ENCODE data around the gene A3GALT2. TPM values are rescaled to one million over a fixed set of nuclear protein-coding genes. Genes with fewer than 3 reads are reported as not detected.

The A3GALT2 gene
- total RNA-seq, 4 donors from 2014 or later: 0.58 TPM; not detected in 3

DNA sequence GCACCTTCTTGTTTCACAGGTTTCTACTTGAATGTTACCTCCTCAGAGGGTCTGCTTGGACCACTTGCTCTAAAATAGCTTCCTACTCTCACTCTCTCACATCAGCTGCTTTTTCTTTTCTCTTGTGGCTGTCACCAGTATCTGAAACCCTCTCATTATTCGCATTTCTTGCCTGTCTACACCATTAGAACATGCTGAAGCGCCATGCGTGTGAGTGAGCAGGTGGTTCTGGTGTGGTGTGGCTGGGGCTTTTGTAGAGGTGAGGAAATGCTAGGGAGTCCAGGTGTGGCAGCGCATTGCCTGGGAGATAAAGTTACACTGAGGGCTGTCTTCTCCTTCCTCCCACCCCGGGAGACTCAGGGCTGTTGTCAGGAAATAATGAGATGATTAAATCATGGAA, 60.5 kb downstream of the A3GALT2 start:
- no peak overlapping the region for H3K4me3 ChIP-seq
- peaks cover 0 to 13% of the 10 kb centered on the region in 2 donors for H3K4me1 ChIP-seq
- no peaks in the 10 kb centered on the region for H3K27me3 ChIP-seq
- intact Hi-C loops (cut with DNase I; ENCODE audit: low total_unique reads): no loop called here
- no peak for DNase-seq
- TF ChIP-seq POLR2A (IDR thresholded peaks at IDR 0.05): no peak
- TF ChIP-seq, protein P1, sequence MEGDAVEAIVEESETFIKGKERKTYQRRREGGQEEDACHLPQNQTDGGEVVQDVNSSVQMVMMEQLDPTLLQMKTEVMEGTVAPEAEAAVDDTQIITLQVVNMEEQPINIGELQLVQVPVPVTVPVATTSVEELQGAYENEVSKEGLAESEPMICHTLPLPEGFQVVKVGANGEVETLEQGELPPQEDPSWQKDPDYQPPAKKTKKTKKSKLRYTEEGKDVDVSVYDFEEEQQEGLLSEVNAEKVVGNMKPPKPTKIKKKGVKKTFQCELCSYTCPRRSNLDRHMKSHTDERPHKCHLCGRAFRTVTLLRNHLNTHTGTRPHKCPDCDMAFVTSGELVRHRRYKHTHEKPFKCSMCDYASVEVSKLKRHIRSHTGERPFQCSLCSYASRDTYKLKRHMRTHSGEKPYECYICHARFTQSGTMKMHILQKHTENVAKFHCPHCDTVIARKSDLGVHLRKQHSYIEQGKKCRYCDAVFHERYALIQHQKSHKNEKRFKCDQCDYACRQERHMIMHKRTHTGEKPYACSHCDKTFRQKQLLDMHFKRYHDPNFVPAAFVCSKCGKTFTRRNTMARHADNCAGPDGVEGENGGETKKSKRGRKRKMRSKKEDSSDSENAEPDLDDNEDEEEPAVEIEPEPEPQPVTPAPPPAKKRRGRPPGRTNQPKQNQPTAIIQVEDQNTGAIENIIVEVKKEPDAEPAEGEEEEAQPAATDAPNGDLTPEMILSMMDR (IDR thresholded peaks at IDR 0.05): no peak
- no peaks in the 10 kb centered on the region for H3K36me3 ChIP-seq
- no peak overlapping the region for H3K27ac ChIP-seq
- no peaks in the 10 kb centered on the region for H3K9me3 ChIP-seq

DNA sequence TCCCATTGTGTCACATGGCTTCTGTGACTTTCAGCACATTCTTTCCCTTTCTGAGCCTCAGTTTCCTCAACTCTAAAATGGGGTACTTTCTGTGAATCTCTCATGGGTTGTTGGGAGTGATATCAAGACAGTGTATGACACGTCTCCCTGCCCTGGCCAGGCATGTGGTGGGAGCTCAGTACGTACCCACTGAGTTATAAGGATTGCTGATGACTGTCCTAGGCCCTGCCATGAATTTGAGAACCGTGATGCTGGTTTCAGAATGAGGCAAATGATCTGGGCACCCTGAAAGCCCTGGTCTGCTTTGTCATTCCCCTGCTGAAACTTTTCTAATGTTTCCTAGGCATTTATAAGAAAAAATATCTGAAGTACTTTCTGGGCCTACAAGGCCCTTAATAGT, 61.0 kb downstream of the A3GALT2 start:
- Histone ChIP-seq H3K4me1 (peaks cover 0 to 13% of the 10 kb centered on the region in 2 donors), H3K27me3 (no peaks in the 10 kb centered on the region), H3K36me3 (no peaks in the 10 kb centered on the region), H3K4me3 (no peak overlapping the region), H3K9me3 (no peaks in the 10 kb centered on the region), H3K27ac (no peak overlapping the region)
- DNase-seq: no peak
- intact Hi-C loops (cut with DNase I; ENCODE audit: low total_unique reads): no loop called here
- TF ChIP-seq POLR2A (IDR thresholded peaks at IDR 0.05): no peak
- TF ChIP-seq, protein P1 (IDR thresholded peaks at IDR 0.05): no peak

DNA sequence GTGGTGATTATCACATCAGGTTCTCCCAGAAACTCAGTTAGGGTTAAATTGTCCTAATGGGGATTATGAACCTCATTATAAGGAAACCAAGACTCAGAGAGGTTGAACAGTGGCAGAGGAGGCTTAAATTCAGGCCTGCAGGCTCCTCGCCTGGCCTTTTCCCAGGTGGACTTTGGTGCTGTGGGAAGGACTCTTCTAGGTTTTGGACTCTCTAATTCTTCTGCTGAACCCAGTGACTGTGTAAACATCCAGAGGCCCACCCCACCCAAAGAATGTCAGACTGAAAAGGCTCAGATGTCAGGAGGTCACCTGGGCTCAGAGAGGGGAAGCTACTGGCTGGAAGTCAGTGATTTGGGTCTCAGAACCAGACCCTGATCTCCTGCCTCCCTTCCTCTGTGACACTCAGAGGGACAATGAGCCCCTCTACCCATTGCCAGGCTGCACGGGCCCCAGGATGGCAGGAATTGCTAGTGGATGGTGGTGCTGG, 62.1 kb downstream of the A3GALT2 start:
- Histone ChIP-seq H3K4me1 (peaks cover 0 to 13% of the 10 kb centered on the region in 2 donors), H3K4me3 (no peak overlapping the region)
- intact Hi-C loops (cut with DNase I; ENCODE audit: low total_unique reads): no loop called here

DNA sequence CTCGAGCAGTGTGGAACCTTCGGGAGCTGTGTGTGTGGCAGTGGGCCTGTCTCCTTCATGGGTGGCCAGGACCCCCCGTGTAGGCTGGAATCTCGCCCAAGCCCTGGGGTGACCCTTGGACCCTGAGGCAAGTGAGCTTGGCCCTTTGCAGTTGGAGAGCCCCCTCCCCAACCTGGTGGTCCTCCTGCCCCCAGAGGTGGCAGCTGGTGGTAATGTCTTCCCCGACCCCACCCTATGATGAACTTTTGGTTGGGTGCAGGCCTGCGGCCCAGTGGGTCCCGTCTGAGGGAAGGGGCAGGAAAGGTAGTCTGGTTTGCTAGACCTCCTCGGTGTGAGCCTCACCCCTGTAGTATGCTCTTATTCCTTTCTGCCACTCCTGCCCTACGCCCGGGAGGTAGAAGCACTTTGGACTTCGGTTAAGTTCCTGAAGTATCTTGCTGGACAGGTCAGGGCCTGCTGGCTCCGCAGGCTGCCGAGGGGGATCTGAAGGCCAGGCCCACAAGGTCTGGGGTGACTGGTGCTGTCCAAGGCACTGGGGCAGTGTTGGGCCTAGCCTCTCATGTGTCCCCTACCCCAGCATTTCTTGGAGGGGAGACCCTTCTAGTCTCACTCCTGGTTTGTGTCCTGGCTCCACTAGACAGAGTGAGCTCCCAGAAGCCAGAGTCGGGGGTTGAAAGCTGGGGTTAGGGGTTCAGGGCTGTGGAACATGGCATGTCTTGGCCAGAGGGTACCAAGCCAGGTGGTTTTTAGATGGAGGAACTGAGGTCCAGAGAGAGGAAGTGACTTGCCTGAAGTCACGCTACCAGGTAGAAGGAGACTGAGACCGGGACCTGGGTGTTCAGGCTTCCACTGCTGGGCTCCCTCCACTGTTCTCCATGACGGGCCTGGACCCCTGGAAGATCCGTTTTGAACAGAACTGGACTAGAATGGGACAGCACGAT, 62.9 kb downstream of the A3GALT2 start:
- H3K27ac ChIP-seq: peak overlapping the region; percentile 47 to 93
- TF ChIP-seq POLR2A (IDR thresholded peaks at IDR 0.05): no peak
- TF ChIP-seq, protein P1 (IDR thresholded peaks at IDR 0.05): no peak
- peak overlapping the region; percentile 56 to 57 for H3K4me3 ChIP-seq
- DNase-seq: no peak
- H3K9me3 ChIP-seq: no peaks in the 10 kb centered on the region
- no peaks in the 10 kb centered on the region for H3K27me3 ChIP-seq
- H3K36me3 ChIP-seq: no peaks in the 10 kb centered on the region
- peaks cover 0 to 13% of the 10 kb centered on the region in 2 donors for H3K4me1 ChIP-seq
- intact Hi-C loops (cut with DNase I; ENCODE audit: low total_unique reads): no loop called here

More for the DNA sequence above, 62.1 kb downstream of the A3GALT2 start:
- Histone ChIP-seq H3K27ac (no peak overlapping the region), H3K27me3 (no peaks in the 10 kb centered on the region), H3K9me3 (no peaks in the 10 kb centered on the region), H3K36me3 (no peaks in the 10 kb centered on the region)
- no peak for DNase-seq
- no peak for TF ChIP-seq POLR2A (IDR thresholded peaks at IDR 0.05)
- TF ChIP-seq, protein P1 (IDR thresholded peaks at IDR 0.05): no peak

DNA sequence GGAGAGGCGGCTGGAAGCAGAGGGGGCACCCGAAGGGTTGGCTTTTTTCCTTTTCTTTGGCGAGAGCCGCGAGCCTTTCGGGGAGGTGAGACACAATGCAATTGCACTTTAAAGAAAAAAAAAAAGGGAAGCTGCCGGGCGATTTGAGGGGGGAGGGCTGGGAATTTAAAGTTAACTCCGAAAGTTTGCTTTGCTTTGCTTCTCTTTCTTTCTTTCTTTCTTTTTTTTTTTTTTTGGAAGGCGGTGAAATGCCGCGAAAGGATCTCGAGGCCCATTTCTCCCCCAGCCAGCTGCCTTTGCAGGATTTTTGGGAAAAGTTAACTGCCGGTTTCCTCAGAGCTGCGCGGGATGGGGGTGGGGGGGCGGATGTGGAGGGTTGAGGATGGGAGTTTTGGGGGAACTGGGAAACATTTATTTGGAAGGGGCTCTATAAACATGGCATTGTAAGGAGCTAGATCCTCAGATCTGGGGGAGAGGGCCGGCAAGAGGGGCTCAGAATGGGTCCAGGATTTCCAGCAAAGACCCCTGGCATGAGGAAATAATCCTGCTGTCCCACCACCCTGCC, 63.6 kb downstream of the A3GALT2 start:
- no peak for DNase-seq
- Histone ChIP-seq H3K9me3 (no peaks in the 10 kb centered on the region), H3K27me3 (no peaks in the 10 kb centered on the region), H3K36me3 (no peaks in the 10 kb centered on the region), H3K4me3 (peak overlapping the region; percentile 56 to 57), H3K4me1 (peaks cover 0 to 13% of the 10 kb centered on the region in 2 donors), H3K27ac (peak overlapping the region; percentile 47 to 93)
- TF ChIP-seq, protein P1 (IDR thresholded peaks at IDR 0.05): no peak
- intact Hi-C loops (cut with DNase I; ENCODE audit: low total_unique reads): no loop called here

Data from uterus (tissue), 4 donors.